CD4-positive, alpha-beta memory T cell (primary cell): ENCODE measurements around the gene FOXO6. TPM values are rescaled to one million over a fixed set of nuclear protein-coding genes. Genes with fewer than 3 reads are reported as not detected.
A peak's percentile ranks its signal among the peaks of the same experiment; 100 is the strongest.

ENCODE experiments used
- CTCF ChIA-PET: fragments of 350-600 bp; sonication (Branson Sonifier 250); formaldehyde crosslinking; loops from one replicate; lab custom pipeline; 2021; ENCODE audit warnings: inconsistent platforms; ENCODE audit not compliant: partially characterized antibody; lab: Charles Lee
- POLR2A ChIA-PET: fragments of 350-600 bp; sonication (Branson Sonifier 250); formaldehyde crosslinking; loops from one replicate; lab custom pipeline; 2021; ENCODE audit not compliant: partially characterized antibody; lab: Charles Lee
- DNase-seq, 5 donors: peaks; one replicate each; pipeline versions ENCODE4 v3.0.0 to v3.0.0-alpha.2; 2020 to 2022; ENCODE audit warnings: mixed read lengths in 1 of 5
- H3K27ac ChIP-seq: one replicate; pipeline ENCODE4 v1.7.0; 2013; ENCODE audit warnings: low read depth, low read length
- H3K27me3 ChIP-seq: 2 replicates; pipeline ENCODE4 v1.7.0; 2013; ENCODE audit warnings: mild to moderate bottlenecking, low read length, moderate library complexity; ENCODE audit not compliant: insufficient read depth
- H3K36me3 ChIP-seq: 2 replicates; pipeline ENCODE4 v1.7.0; 2013; ENCODE audit warnings: mild to moderate bottlenecking, low read length, moderate library complexity; ENCODE audit not compliant: insufficient read depth
- H3K4me1 ChIP-seq: 2 replicates; pipeline ENCODE4 v1.7.0; 2013; ENCODE audit warnings: mild to moderate bottlenecking, low read length, moderate library complexity; ENCODE audit not compliant: insufficient read depth
- H3K4me3 ChIP-seq, 2 donors: one replicate each; pipeline ENCODE4 v1.7.0; 2013; ENCODE audit warnings: low read length in 2 of 2, mild to moderate bottlenecking in 1 of 2
- H3K9me3 ChIP-seq, 2 donors: one replicate each; pipeline ENCODE4 v1.7.0; 2013; ENCODE audit warnings: low read length in 2 of 2, control low read depth in 1 of 2; ENCODE audit not compliant: control insufficient read depth in 1 of 2
- H3K27ac Mint-ChIP-seq, 7 donors: one replicate each; pipeline ENCODE4 v1.8.0; 2020 to 2021; ENCODE audit warnings: mixed read lengths in 7 of 7, mild to moderate bottlenecking in 6 of 7, inconsistent platforms in 3 of 7, moderate library complexity in 3 of 7
- H3K27me3 Mint-ChIP-seq, 2 donors: one replicate each; pipeline ENCODE4 v1.8.0; 2020 to 2021; ENCODE audit warnings: mixed read lengths in 2 of 2
- H3K36me3 Mint-ChIP-seq, 2 donors: one replicate each; pipeline ENCODE4 v1.8.0; 2020 to 2021; ENCODE audit warnings: mixed read lengths in 2 of 2, inconsistent platforms in 1 of 2, mild to moderate bottlenecking in 1 of 2
- H3K4me1 Mint-ChIP-seq, 4 donors: one replicate each; pipeline ENCODE4 v1.8.0; 2020 to 2021; ENCODE audit warnings: mixed read lengths in 4 of 4, mild to moderate bottlenecking in 1 of 4
- H3K4me3 Mint-ChIP-seq, 8 donors: one replicate each; pipeline ENCODE4 v1.8.0; 2020 to 2021; ENCODE audit warnings: mixed read lengths in 8 of 8, mild to moderate bottlenecking in 7 of 8, moderate library complexity in 6 of 8, inconsistent platforms in 3 of 8
- H3K9me3 Mint-ChIP-seq, 8 donors: one replicate each; pipeline ENCODE4 v1.8.0; 2020 to 2021; ENCODE audit warnings: mixed read lengths in 8 of 8, mild to moderate bottlenecking in 5 of 8, inconsistent platforms in 3 of 8, moderate library complexity in 1 of 8
- intact Hi-C: fragments of 100-400 bp; cut with micrococcal nuclease; formaldehyde crosslinking; loops from one replicate; pipeline ENCODE4 v1.15.1; 2023
- polyA plus RNA-seq, 2 donors: library from polyadenylated mRNA; unstranded; fragments of 300-500 nt; fragmentation: Illumina TruSeq; gene quantifications; one replicate each; pipeline ENCODE4 v1.2.3, GENCODE V29; 2021
- total RNA-seq, 2 experiments: library from RNA; stranded (reverse); gene quantifications; one replicate each; pipeline ENCODE4 v1.2.3, GENCODE V29; 2021

FOXO6 gene
- total and polyA plus RNA-seq, 4 experiments from 2014 or later: not detected

- H3K27ac ChIP-seq: no peak overlapping the region
- no peak overlapping the region for H3K27ac Mint-ChIP-seq
- H3K4me3 Mint-ChIP-seq: no peak overlapping the region
- no peaks in the 10 kb centered on the region for H3K36me3 ChIP-seq
- intact Hi-C loops: no loop called here
- ChIA-PET CTCF (no interaction called here), POLR2A (no interaction called here)
- H3K36me3 Mint-ChIP-seq: no peaks in the 10 kb centered on the region
- H3K4me3 ChIP-seq: no peak overlapping the region
- H3K9me3 ChIP-seq: no peaks in the 10 kb centered on the region
- H3K9me3 Mint-ChIP-seq: no peaks in the 10 kb centered on the region
- no peaks in the 10 kb centered on the region for H3K27me3 ChIP-seq
- no peaks in the 10 kb centered on the region for H3K4me1 ChIP-seq
- peaks cover 0 to 9% of the 10 kb centered on the region in 2 donors for H3K27me3 Mint-ChIP-seq
- no peaks in the 10 kb centered on the region for H3K4me1 Mint-ChIP-seq
- no peak for DNase-seq
Observed at GRCh38 chr1:41427122-41427913, 66.1 kb downstream of the FOXO6 start.

DNA sequence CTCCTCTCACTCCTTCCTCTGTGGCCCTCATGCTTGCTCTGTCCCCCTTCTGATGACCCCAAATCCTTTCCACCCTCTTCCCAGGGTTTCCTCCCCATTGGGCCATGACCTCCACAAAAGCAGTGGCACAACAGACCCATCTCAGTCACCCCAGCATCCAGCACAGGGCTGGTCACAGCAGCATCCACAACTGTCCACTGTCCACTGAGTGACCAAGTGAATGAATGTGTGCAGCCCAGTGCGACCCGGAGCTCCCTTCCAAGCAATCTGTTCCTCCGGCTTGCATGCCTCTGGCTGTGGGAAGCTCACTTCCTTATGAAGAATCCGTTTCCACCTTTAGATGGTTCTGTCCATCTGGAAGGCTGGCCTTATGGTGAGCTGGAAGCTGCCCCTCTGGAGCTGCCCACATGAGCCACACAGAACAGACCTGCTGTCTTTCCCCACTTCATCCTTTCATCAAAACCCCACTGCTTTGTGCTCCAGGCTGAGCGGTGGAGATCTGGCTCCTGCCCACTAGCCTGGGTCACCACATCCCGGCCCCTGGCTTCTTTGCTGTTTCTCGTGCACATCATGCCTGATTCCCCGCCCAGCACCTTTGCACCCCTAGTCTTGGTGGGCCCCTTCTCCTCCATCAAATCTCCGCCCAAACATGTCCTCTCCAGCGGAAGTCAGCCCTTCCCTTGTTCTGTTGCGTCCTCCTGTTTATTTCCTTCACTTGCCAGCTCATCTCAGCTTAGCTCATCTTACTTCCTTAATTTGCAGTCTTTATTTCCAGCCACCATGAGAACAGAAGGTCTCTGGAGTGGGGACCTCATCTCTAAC lies 66.9 kb downstream of the FOXO6 start:
- POLR2A ChIA-PET: no interaction called here
- peaks cover 2 to 13% of the 10 kb centered on the region in 2 donors for H3K27me3 Mint-ChIP-seq
- peaks cover 3% of the 10 kb centered on the region for H3K27me3 ChIP-seq
- CTCF ChIA-PET: no interaction called here
- H3K9me3 ChIP-seq: no peaks in the 10 kb centered on the region
- H3K4me1 Mint-ChIP-seq: no peaks in the 10 kb centered on the region
- peak overlapping the region in 2 of 7 donors; percentile 0 to 22 for H3K27ac Mint-ChIP-seq
- H3K9me3 Mint-ChIP-seq: no peaks in the 10 kb centered on the region
- no peak overlapping the region for H3K27ac ChIP-seq
- H3K4me3 Mint-ChIP-seq: no peak overlapping the region
- no peaks in the 10 kb centered on the region for H3K36me3 ChIP-seq
- H3K4me3 ChIP-seq: no peak overlapping the region
- H3K36me3 Mint-ChIP-seq: no peaks in the 10 kb centered on the region
- intact Hi-C loops: no loop called here
- H3K4me1 ChIP-seq: no peaks in the 10 kb centered on the region
- DNase-seq: no peak

GRCh38 chr1:41428738-41429640 lies 67.8 kb downstream of the FOXO6 start:
- H3K4me3 Mint-ChIP-seq: no peak overlapping the region
- H3K4me1 Mint-ChIP-seq: no peaks in the 10 kb centered on the region
- Histone ChIP-seq H3K4me1 (no peaks in the 10 kb centered on the region), H3K27me3 (peaks cover 5% of the 10 kb centered on the region), H3K4me3 (no peak overlapping the region), H3K36me3 (no peaks in the 10 kb centered on the region), H3K9me3 (no peaks in the 10 kb centered on the region), H3K27ac (no peak overlapping the region)
- no peak for DNase-seq
- no peaks in the 10 kb centered on the region for H3K9me3 Mint-ChIP-seq
- ChIA-PET POLR2A (no interaction called here), CTCF (no interaction called here)
- H3K36me3 Mint-ChIP-seq: no peaks in the 10 kb centered on the region
- H3K27me3 Mint-ChIP-seq: peaks cover 5 to 17% of the 10 kb centered on the region in 2 donors
- peak overlapping the region in 1 of 7 donors; percentile 22 for H3K27ac Mint-ChIP-seq
- intact Hi-C loops: no loop called here

DNA sequence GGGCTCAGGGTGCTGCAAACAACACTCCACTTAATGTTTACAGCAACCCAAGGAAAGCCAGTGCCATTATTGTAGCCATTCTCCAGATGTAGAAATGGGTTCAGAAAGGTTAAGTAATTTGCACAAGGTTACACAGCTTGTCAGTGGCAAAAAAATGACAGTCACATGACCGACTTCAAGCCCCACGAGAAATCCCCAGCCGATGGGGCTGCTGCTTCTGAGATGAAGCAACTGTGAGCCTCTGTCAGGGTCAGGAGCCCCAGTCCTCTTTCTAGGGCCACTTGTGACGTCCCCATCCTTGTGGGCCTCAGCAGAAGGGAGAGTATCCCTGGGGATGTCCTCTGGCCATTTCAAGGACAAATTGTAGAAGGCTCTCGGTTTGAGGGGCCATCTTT lies 68.4 kb downstream of the FOXO6 start:
- Histone ChIP-seq H3K27ac (no peak overlapping the region), H3K4me3 (no peak overlapping the region), H3K27me3 (peaks cover 5% of the 10 kb centered on the region), H3K9me3 (no peaks in the 10 kb centered on the region), H3K4me1 (no peaks in the 10 kb centered on the region), H3K36me3 (no peaks in the 10 kb centered on the region)
- Mint-ChIP-seq H3K4me3 (no peak overlapping the region), H3K27ac (no peak overlapping the region), H3K36me3 (no peaks in the 10 kb centered on the region), H3K4me1 (no peaks in the 10 kb centered on the region), H3K9me3 (no peaks in the 10 kb centered on the region), H3K27me3 (peaks cover 5 to 24% of the 10 kb centered on the region in 2 donors)
- ChIA-PET POLR2A (no interaction called here), CTCF (interaction anchor here (0.9 to 1.0 kb wide), 2 partner anchors 9 to 147 kb away, joined by 3 read pairs; no protein-coding TSS in a partner anchor)
- DNase-seq: no peak
- intact Hi-C loops: loop anchor here (5.0 kb wide), 1 partner anchor 107 kb away; no protein-coding TSS in a partner anchor

DNA sequence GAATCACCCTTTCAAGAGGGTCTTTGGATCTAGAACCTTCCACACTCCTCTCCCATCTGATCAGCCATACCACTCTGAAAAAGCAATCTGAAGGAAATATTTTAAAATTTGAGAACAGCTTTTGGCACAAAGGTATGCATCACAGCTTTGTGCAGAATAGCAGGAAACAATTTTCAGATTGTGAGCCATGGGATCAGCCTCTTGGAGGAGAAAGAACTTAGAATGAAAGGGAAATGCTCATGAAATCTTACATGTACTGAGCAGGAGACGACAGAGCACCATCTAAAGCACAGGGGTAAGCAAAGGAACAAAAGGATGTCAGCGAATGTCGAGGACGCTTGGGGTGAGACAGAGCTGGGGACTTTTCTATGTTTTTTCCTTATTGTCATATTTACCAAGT lies 68.8 kb downstream of the FOXO6 start:
- ChIA-PET POLR2A (no interaction called here), CTCF (interaction anchor here (0.9 to 1.0 kb wide), 2 partner anchors 10 to 148 kb away, joined by 3 read pairs; no protein-coding TSS in a partner anchor)
- Mint-ChIP-seq H3K27ac (no peak overlapping the region), H3K27me3 (peaks cover 9 to 28% of the 10 kb centered on the region in 2 donors), H3K9me3 (no peaks in the 10 kb centered on the region), H3K4me1 (no peaks in the 10 kb centered on the region), H3K4me3 (no peak overlapping the region), H3K36me3 (no peaks in the 10 kb centered on the region)
- Histone ChIP-seq H3K27ac (no peak overlapping the region), H3K4me3 (no peak overlapping the region), H3K9me3 (no peaks in the 10 kb centered on the region), H3K36me3 (no peaks in the 10 kb centered on the region), H3K27me3 (peaks cover 5% of the 10 kb centered on the region), H3K4me1 (no peaks in the 10 kb centered on the region)
- no peak for DNase-seq
- intact Hi-C loops: loop anchor here (5.0 kb wide), 1 partner anchor 108 kb away; no protein-coding TSS in a partner anchor

DNA sequence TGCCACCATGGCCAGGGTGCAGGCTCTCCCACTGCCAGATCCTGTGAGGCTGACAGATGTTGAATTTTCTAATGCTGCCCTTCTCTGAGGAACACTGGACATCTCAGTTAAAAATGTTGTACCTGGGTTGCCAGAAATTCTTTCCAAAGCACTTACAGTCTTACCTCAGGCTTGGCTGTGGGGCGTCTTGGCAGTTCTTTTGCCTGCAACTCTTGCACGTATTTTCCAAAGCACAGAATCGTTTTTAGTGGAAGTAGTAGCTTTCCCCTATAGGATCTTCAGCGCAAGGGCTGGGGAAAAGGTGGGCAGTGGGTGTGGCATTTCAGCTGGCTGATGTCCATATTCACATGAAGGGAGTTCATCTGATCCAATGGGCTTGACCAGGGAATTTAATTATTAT lies 69.3 kb downstream of the FOXO6 start:
- intact Hi-C loops: loop anchor here (5.0 kb wide), 1 partner anchor 108 kb away; no protein-coding TSS in a partner anchor
- Histone ChIP-seq H3K36me3 (no peaks in the 10 kb centered on the region), H3K4me3 (no peak overlapping the region), H3K9me3 (no peaks in the 10 kb centered on the region), H3K4me1 (no peaks in the 10 kb centered on the region), H3K27me3 (peaks cover 5% of the 10 kb centered on the region), H3K27ac (no peak overlapping the region)
- no peaks in the 10 kb centered on the region for H3K36me3 Mint-ChIP-seq
- H3K27ac Mint-ChIP-seq: no peak overlapping the region
- H3K4me3 Mint-ChIP-seq: no peak overlapping the region
- POLR2A ChIA-PET: no interaction called here
- CTCF ChIA-PET: interaction anchor here (0.9 to 1.0 kb wide), 2 partner anchors 10 to 148 kb away, joined by 3 read pairs; no protein-coding TSS in a partner anchor
- H3K9me3 Mint-ChIP-seq: no peaks in the 10 kb centered on the region
- DNase-seq: no peak
- H3K4me1 Mint-ChIP-seq: no peaks in the 10 kb centered on the region
- H3K27me3 Mint-ChIP-seq: peaks cover 13 to 30% of the 10 kb centered on the region in 2 donors
